Globus pallidus (tissue), 1 donor: ENCODE data around the gene CCR1.

Experiments used
- DNase-seq: peaks from one replicate; pipeline ENCODE4 v3.0.0-alpha.2; 2015; ENCODE audit warnings: low spot score

Gene CCR1

DNA sequence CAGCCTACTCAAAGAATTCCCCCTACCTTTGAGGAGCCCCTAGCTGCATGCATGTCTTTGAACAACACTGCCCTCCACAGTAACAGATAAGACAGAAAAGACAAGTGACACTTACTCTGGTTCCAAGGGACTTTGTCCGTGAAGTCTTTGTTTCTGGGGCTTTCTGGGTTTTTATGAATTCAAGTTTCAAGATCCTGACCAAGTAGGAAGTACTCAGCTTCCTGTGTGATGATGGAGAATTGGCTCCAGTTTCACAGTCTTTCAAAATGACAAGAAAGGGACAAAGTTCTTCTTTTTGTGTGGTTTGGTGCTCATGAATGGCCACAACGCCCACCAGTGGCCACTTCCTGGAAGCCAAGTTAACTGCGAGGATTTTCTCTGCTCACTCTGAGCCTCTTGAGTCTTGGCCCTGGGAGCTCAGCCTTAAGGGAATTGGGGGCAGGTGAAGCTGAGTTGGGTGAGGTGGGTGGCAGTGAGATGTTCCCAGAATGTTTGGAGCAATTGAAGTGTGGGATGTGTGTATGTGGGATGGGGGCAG lies at the start of gene CCR1:
Gene CCR1, minus strand, starts transcription at position 147 of the 538 bp plus-strand sequence. CDS start 4,000 bp downstream, outside the sequence.
- peak; percentile 71 for DNase-seq

DNA sequence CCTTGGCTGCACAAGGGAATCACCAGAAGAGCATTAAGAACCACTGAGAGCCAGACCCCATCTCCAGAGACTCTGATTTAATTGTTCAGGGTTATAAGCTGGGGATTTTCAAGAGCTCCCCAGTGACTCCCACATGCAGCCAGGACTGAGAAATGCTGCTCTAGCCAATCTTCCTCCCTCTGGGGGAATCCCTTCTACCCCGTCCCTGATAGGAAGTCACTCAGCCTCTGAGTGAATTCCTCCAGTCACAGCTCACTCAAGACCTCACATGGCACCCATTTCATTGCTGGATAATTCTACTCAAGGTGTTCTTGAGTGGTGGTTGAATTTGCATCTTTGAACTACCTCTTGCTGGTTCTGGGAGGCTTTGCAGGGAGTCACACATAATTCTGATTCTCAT lies 44.9 kb upstream of the CCR1 start:
- DNase-seq: no peak

DNA sequence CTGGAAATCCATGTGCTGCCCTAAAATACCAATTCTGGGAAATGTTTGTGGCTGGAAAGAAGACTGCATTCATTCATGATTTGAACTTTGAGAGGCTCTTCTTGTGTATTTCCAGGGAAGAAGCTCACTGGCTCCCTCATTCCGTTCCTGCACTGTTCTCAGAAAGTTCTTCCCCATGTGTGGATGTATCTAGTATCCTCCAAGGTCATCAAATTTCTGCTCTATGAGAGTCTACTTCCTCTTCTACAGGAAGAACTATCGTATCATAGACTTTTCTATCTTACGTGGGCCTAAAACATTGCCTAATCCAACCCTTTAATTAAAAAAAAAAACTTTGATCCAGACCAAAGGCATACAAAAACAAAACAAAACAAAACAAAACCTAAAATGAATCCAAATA lies 37.0 kb upstream of the CCR1 start:
- no peak for DNase-seq

DNA sequence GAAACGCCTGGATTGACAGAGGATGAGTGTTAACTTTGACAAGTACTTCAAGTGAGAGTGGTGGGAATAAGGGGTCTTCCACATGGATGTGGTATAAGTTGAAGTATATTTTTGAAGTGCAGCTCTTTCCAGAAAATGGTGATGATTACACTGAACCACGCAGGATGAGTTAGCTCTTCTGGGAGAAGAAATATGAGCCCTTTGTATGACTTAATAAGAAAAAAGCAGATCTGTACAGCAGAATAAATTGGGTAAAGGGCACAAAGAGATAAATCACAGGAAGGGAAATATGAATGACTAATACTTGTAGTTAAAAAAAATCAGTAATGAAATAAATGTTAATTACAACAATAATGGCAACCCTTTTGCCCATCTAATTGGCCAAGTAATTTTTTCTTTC lies 35.4 kb upstream of the CCR1 start:
- no peak for DNase-seq

DNA sequence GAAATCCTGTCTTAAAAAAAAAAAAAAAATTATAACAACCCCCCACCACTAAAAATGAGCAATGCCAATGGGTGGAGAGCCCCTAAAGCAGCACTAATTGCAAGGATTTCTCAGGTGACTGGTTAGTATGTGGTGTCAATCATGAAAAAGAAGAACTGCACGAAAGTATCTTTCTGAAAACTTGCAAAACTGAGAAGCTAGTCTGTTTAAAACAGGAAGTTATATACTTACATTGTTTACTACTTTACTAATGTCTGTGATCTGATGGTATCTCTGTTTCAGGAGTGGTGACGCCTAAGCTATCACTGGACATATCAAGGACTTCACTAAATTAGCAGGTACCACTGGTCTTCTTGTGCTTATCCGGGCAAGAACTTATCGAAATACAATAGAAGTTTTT lies 34.0 kb upstream of the CCR1 start, which contains the start of gene CCR3:
Gene CCR3, plus strand, starts transcription at position 341 of the 400 bp plus-strand sequence. CDS start 22,699 bp downstream, outside the sequence.
- DNase-seq: no peak

DNA sequence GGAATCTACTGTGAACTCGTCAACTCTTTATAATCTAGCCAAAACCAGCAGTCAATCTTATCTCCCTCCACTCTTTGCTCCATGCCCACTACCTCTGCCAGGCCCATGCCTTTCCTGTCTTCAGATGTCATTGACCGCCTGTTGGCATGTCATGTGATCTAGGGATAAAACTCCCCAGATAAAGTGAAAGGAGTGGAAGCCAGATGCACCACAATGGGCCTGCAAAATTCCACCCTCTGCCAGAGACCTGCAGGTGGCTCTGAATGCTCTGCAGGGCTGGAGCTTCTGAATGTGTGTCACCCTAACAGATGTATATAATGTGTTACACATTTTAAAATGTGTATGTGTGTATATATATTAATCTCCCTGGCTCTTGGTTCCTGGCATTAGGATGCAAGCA lies 31.8 kb upstream of the CCR1 start:
- DNase-seq: no peak

DNA sequence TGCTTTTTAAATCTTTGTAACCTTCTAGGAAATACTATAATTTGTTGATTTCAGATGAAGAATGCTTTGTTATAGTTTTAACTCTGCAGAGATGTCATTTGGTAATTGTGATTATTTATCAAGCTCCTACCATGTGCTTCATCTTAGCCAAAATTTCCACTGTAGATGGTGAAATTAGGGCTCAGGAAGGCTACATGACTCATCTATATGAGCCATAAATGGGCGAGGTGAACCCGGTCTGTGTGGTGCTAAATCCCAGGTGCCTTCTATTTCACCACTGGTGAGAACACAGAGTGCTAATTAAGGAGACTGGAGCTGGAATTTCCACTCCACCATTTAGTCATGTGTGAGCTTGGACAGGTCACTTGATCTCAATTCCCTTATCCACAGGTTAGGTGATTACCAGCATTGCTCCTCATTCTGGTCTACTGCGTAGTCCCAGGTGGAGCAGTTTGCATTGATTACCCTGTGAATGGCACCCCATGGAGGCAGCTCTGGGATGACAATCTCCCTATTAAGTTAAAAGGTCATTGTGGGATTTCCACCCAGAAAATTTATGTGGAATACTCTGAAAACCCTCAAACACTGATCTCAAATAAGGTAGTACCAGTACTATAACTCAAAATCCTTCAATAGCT lies 31.3 kb upstream of the CCR1 start:
- no peak for DNase-seq

DNA sequence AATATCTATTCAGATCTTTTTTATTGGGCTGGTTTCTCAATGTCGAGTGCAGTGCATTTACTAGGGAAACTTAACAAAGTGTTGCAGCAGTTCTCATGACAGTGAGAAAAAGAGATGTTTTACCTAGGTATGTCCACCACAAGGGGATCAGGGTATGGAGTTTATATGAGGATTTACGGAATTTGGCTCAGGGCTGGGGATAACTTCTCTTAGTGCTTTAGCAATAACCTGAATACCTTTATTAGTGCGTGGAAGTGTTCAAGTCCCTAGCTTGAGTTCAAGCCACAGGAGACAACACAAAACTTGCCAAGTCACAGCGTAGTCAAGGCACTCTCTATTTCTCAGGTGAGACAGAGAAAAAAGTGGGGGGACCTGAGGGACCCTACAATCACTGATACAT lies 30.3 kb upstream of the CCR1 start:
- no peak for DNase-seq

DNA sequence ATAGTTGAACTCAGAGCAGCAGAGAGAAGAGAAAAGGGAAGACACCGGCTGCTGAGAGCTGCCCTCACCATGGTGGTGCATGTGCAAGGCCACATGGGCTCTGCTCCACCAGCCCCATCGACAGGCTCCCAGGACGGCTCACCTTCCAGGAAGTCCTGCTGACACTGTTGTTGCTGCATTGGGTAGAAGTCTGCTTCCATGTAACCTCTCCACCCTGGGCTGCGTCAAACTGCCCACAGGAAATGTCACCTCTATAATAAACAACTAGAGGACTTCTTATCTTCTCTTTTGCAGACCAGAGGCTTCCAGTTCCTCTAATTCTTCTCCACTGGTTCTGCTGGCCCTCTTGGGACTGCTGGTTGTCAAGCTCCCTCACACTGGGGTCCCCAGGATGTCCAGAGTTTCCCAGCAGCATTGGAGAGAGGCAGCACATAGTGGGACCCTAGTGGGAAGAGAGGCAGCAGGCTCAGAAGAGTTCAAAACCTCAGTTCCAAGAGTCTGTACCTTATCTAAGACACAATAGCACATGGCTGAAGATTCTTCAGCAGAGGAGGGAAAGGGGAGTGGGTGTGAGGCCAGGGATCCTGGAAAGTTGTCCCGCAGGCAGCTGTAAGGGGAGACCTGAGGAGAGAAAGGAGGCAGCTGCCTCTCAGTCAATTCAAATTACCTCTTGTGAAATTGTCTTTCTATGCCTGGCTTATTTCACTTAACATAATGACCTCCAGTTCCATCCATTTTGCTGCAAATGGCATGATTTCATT lies 28.4 kb upstream of the CCR1 start:
- DNase-seq: no peak

DNA sequence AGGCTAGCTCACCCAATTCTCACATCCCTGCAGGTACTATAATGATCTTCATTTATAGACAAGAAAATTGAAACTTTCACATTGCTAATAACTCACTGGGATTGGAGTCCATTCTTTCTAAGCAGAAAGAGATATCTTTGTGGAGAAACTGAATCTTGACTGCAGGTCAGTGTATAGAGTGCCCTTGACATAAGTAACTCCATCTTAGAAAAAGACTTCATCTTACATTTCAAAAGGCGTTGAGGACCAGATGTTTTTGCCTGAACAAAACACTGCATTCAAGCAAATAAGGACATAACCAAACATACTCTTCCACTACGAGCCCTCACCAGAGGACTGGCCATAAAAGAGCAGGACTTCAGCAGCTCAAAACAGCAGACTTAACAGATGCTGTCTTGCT lies 27.3 kb upstream of the CCR1 start:
- no peak for DNase-seq

DNA sequence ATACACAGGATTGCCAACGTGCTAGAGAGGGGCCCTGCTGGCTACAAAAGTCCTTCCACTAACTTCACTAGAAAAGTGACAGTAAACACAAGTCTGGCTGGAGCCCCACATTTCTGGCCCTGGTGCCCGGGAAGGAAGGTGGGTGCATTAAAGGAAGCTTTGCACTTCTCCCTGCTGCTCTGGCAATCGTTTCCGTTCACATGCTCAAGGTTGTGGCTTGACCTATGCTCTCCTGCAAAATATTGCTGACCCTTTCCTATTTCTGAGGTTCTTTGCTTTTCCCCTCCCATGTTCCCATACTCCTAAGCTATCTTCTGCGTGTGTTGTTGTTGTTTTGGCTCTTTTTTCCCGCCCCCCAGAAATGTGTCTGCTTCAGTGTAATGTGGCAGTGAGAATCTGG lies 25.1 kb upstream of the CCR1 start:
- DNase-seq: no peak

DNA sequence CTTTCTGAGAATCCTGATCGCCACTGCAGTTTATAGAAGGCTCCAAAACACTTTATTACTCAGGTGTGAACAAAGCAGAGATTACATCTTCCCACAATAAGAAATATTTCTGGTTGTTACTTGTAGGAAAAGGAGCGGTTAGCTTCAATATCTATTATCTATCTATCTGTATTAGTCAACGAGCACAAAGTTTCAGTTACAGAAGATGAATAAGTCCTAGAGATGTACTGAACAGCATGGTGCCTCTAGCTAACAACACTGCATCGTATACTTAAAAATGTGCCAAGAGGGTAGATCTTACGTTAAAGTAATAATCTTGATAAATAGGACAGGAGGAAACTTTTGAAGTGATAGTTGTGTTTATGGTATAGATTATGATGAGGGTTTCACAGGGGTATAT lies 23.2 kb upstream of the CCR1 start:
- no peak for DNase-seq

DNA sequence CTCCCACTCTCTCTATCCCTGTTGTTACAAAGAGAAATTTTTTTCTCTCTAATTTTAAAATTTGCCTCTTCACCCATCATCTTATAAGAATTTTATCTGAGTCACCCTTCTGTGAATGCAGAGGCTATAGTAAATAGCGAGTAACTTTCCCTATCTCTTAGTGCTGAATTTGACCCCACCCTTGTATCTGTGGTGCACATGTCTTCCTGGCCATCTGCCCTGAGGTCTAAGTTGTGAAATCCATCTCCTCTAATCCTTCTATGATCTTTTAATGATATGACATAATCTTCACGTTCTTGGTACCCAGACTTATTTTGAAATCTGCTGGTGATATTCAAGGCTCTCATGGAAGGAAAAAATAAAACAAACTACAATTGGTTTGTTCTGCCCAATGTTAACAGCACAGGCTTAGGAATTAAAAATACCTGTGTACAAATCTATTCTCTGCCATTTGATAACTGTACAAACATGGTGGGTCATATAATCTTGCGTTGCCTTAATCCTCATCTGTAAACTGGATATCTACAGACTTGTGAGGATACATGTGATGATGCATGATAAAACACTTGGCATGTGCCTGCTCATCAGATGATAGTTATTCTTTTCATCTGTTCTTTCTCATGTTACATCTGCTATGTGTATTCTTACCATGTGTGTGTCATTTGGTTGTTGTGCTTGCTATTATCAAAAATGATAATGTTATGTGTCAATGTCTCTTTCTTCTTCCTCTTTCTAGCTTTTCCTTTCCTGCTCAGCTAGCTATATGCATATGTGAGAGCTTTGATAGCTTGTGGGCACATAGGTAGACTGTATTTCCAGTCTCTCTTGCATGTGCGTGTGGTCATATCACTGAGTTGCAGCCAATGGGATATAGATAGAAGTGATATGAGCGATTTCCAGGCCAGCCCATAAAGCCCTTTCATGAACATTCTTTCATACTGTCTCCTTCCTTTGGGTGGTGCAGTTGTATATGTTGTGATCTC lies 20.4 kb upstream of the CCR1 start:
- no peak for DNase-seq

DNA sequence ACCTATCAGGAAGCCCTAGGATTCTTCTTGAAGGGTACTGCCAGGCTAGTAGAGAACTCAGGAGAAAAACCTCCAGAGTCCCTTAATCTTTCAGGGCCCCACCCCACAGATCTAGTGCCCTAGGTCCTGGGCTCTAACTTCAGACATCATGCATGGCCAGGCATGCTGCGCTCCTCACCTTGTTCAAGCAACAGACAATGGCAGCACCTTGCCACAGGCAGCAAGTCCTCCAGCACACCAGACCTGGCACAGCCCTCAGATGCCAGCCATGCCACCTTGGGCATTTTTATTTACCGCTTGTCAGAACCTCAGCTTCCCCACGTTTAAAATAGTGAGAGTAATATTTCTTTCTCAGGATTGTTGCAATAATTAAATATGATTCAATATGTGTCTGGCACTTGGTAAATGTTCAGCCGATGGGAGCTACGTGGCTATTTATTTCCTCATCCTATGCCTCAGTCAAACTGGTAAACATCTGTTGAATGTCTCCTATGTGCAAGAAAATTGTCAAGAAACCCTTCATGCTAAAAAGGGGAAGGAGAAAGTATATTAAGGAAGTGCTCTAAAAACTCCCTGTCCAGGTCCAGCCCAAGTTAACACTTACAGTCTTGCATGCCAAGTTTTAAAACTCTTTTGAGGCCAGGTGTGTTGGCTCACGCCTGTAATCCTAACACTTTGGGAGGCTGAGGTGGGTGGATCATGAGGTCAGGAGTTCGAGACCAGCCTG lies 14.5 kb upstream of the CCR1 start:
- peak; percentile 31 for DNase-seq

DNA sequence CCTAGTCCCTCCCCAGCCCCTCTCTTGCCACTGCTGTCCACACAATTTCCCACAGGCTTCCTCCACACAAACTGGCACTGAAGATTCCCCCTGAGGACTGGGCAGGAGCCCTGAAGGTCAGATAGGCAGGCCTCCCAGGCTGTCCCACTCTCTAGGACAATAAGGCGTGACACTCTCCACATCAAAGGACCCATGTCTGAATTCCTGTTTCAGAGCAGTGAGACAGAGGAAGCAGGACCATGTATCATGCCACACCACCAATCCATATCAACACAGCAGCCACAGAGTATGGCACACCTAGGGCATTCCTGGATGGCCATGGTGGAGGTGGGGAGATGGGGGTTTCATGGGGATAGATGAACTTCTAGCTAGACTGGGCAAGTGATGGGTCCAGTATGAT lies 13.8 kb upstream of the CCR1 start:
- no peak for DNase-seq

DNA sequence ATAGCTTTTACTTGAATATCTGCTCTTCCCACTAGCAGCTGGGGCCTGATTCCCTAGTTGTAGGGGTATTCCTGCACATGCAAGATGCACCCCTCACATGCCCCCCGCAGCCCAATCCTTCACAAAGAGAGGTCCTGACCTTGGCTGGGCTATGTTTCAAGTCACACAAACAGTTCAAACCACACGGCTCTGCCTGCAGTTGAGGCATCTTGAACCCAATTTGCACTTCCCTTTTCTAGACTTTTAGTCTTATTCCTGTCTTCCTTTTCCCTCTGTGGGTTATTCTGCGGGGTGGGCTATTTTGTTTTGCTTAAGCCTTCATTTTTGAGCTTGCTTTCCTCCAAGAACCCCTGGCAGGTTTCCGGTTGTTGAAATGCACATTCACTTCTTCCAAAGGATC lies 13.3 kb upstream of the CCR1 start:
- DNase-seq: no peak

DNA sequence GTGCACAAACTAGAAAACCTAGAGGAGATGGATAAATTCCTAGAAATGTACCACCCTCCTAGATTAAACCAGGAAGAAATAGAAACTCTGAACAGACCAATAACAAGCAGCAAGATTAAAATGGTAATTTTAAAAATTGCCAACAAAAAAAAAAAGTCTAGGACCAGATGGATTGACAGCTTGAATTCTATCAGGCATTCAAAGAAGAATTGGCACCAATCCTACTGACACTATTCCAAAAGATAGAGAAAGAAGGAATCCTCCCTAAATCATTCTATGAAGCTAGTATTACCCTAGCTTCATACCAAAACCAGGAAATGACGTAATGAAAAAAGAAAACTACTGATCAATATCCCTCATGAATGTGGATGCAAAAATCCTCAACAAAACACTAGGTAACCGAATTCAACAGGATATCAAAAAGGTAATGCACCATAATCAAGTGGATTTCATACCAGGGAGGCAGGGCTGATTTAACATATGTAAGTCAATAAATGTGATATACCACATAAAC lies 10.1 kb upstream of the CCR1 start:
- no peak for DNase-seq

DNA sequence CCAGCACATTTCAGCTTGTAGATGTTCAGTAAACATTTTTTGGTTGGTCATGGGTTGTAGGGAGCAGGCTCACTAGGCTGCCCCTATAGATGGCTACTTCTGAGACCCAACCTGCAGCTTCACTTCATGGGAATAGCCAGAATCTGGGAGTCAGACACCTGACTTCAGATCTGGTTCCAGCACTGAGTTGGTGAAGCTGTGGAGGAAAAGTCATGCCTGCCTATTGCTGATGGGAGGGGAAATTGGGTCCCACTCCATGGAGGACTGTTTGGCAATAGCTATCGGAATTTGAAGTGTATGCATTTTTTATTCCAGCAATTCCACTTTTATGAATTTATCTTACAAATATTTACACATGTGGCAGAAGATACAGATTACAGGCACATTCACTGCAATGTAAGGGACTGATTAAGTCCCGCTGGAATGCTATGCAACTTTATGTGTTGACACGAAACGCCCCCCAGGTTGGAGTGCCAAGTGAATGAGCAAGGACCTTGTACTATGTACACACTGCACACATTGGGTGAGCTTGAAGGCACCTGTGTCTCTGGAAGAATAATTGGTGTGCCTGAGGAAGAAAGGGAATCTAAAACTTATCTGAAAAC lies 7.8 kb upstream of the CCR1 start:
- DNase-seq: no peak

DNA sequence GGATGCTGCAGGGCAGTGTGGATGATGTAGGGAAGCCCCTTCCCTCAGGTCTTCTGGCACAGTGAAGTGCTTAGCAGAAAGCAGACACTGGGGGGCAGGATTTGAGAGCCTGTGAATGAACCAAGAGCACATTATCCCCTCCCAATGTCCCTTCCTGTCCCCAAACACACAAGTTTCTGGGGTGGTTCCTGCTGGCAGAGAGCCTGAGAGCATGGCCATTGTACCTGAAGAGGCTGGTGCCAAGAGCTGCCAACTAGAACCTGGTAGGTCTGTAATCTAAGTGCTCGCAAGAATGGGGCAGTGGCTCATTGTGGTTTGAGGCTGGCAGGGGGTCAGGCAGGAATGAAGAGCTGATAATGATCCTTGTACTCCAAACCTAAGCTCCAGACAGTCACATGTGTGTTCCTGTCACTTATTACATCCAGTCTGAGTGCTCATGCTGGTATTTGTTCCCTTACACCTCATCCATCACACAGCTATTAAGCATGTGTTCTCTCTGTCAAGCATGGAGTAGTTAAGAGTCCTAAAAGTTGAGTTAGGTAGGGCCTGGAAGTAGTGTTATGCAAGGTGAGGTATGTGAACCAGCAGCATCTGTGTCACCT lies 6.7 kb upstream of the CCR1 start:
- no peak for DNase-seq

DNA sequence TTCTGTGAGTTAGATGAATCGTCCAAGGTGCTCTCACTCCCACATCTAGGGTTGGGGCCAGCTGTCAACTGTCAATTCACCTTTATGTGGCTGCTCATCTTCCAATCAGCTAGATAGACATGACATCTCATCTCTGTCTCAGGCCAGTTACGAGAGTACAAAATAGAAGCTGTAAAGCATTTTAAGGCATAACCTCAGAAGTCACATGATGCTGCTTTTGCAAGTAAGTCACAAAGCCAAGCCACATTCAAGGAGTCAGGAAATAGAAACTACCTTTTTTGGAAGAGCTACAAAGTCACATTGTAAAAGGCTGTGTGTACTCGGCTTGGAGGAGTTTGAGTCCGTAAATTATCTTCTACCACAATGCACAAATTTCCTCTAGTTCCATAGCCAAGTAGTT lies 5.1 kb upstream of the CCR1 start:
- peak; percentile 37 for DNase-seq

DNA sequence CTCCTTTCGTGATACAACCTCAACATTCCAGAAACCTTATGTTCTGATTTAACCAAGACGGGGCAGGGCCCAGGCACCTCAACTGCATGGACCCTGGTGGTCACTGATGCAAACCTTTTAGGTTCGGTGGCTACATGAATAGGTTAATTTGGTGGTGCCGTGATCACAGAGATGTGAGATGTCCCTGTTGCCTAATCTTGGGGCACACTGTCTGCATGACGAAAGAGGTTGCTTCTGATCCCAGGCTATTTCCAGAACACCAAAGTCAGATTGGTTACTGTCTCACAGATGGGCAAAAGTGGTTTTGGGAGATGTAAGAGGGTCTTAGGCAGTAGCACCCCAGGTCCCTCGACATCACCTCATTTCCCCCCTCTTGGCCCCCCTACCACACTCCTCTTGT lies 4.0 kb upstream of the CCR1 start:
- DNase-seq: no peak
